Body of pancreas (tissue), 4 donors: ENCODE results near the gene AGPAT3. TPM values are rescaled to one million over a fixed set of nuclear protein-coding genes. Genes with fewer than 3 reads are reported as not detected.

ENCODE experiments used
- ATAC-seq: fragments of 150-250 bp; one replicate; pipeline ENCODE4 v1.9.1; 2016
- DNase-seq, 4 donors: peaks; one replicate each; pipeline ENCODE4 v3.0.0-alpha.2; 2019
- H3K27ac ChIP-seq, 4 donors: fragments of 200-600 bp; sonication (generic); 1 replicate in 3 of 4; 2 replicates in 1 of 4; pipeline versions ENCODE4 v1.5.1 to v1.6.1; 2016 to 2019; ENCODE audit warnings: mild to moderate bottlenecking in 1 of 4, mixed read lengths in 1 of 4, moderate library complexity in 1 of 4
- H3K27me3 ChIP-seq, 2 donors: fragments of 200-600 bp; sonication (generic); one replicate each; pipeline ENCODE4 v1.6.0; 2016; ENCODE audit warnings: mild to moderate bottlenecking in 1 of 2
- H3K36me3 ChIP-seq, 2 donors: fragments of 200-600 bp; sonication (generic); replicated peaks in 1 of 2; 2 replicates each; pipeline ENCODE4 v1.5.1; 2016; ENCODE audit warnings: low read depth in 2 of 2; ENCODE audit not compliant: insufficient read depth in 1 of 2
- H3K4me1 ChIP-seq: fragments of 200-600 bp; sonication (generic); one replicate; pipeline ENCODE4 v1.6.0; 2016
- H3K4me3 ChIP-seq, 2 donors: fragments of 200-600 bp; sonication (generic); 1 replicate in 1 of 2; 2 replicates in 1 of 2; pipeline ENCODE4 v1.5.1; 2016 to 2019
- H3K9me3 ChIP-seq, 3 donors: fragments of 200-600 bp; sonication (generic); 1 replicate in 2 of 3; 2 replicates in 1 of 3; pipeline ENCODE4 v1.5.1; 2016
- CTCF ChIP-seq, 7 experiments: fragments of 450-650 bp in 4 of 7; fragments of 200-600 bp in 3 of 7; sonication (generic) in 3 of 7; IDR thresholded peaks; one replicate each; pipeline ENCODE4 v1.5.1; 2016 to 2019; ENCODE audit warnings: antibody characterized with exemption in 7 of 7
- POLR2A ChIP-seq, 3 donors: fragments of 450-650 bp; IDR thresholded peaks; one replicate each; pipeline ENCODE4 v1.6.1; 2016; ENCODE audit warnings: antibody characterized with exemption in 3 of 3, mild to moderate bottlenecking in 2 of 3
- WGBS, 2 donors: methylation state at CpG; one replicate each; pipeline ENCODE4 v1.1.5; 2017; 5-methylcytosine and 5-hydroxymethylcytosine counted together
- intact Hi-C: fragments of 100-400 bp; cut with DNase I; formaldehyde crosslinking; loops from one replicate; pipeline ENCODE4 v1.15.1; 2023
- total RNA-seq, 2 donors: library from RNA; depleted of rRNA; stranded (reverse); fragments of >200 nt; gene quantifications; one replicate each; pipeline ENCODE4 v1.1.0, GENCODE V29; 2016

AGPAT3 gene
- total RNA-seq, 2 donors from 2014 or later: 21.8 to 39.2 TPM

- DNase-seq: peak; percentile 37 to 63 (median 52)
- peak; percentile 38 for ATAC-seq
- Histone ChIP-seq H3K4me3 (no peak overlapping the region), H3K36me3 (peaks cover 0 to 3% of the 10 kb centered on the region in 2 donors), H3K4me1 (peaks cover 29% of the 10 kb centered on the region), H3K27ac (peak overlapping the region in 1 of 4 donors; percentile 0), H3K9me3 (no peaks in the 10 kb centered on the region), H3K27me3 (no peaks in the 10 kb centered on the region)
- 62 to 68% methylated on average over 11 to 14 of the region's 14 CpGs for WGBS, 2 donors
- intact Hi-C loops: no loop called here
- no peak for TF ChIP-seq POLR2A (IDR thresholded peaks at IDR 0.05)
- no peak for TF ChIP-seq CTCF (IDR thresholded peaks at IDR 0.05)
Measured at GRCh38 chr21:43880111-43880985, 15.3 kb downstream of the AGPAT3 start.

GRCh38 chr21:43881283-43881682, 16.3 kb downstream of the AGPAT3 start:
- TF ChIP-seq POLR2A (IDR thresholded peaks at IDR 0.05) (no peak), CTCF (IDR thresholded peaks at IDR 0.05) (no peak)
- H3K4me1 ChIP-seq: peaks cover 29% of the 10 kb centered on the region
- 84 to 95% methylated on average over 6 of the region's 6 CpGs for WGBS, 2 donors

GRCh38 chr21:43881935-43882334, 16.9 kb downstream of the AGPAT3 start:
- Histone ChIP-seq H3K36me3 (peaks cover 0 to 3% of the 10 kb centered on the region in 2 donors), H3K9me3 (no peaks in the 10 kb centered on the region), H3K27me3 (no peaks in the 10 kb centered on the region), H3K27ac (no peak overlapping the region), H3K4me3 (no peak overlapping the region), H3K4me1 (peaks cover 29% of the 10 kb centered on the region)
- TF ChIP-seq POLR2A (IDR thresholded peaks at IDR 0.05) (no peak), CTCF (IDR thresholded peaks at IDR 0.05) (no peak)
- 97 to 98% methylated on average over 7 to 8 of the region's 8 CpGs for WGBS, 2 donors
- DNase-seq: no peak
- no peak for ATAC-seq
- intact Hi-C loops: no loop called here

More at GRCh38 chr21:43881283-43881682, 16.3 kb downstream of the AGPAT3 start:
- Histone ChIP-seq H3K4me3 (no peak overlapping the region), H3K36me3 (peaks cover 0 to 3% of the 10 kb centered on the region in 2 donors), H3K27me3 (no peaks in the 10 kb centered on the region), H3K9me3 (no peaks in the 10 kb centered on the region), H3K27ac (no peak overlapping the region)
- intact Hi-C loops: no loop called here
- ATAC-seq (no peak), DNase-seq (no peak)

- Histone ChIP-seq H3K27me3 (no peaks in the 10 kb centered on the region), H3K27ac (peak overlapping the region in 1 of 4 donors; percentile 76), H3K36me3 (peaks cover 0 to 3% of the 10 kb centered on the region in 2 donors), H3K4me1 (peaks cover 29% of the 10 kb centered on the region), H3K4me3 (no peak overlapping the region), H3K9me3 (no peaks in the 10 kb centered on the region)
- intact Hi-C loops: no loop called here
- DNase-seq (no peak), ATAC-seq (no peak)
- 89 to 100% methylated on average over 6 to 11 of the region's 11 CpGs for WGBS, 2 donors
- no peak for TF ChIP-seq POLR2A (IDR thresholded peaks at IDR 0.05)
- TF ChIP-seq CTCF (IDR thresholded peaks at IDR 0.05): no peak
Measured at GRCh38 chr21:43882952-43883545, 18.0 kb downstream of the AGPAT3 start.
